Stimulated activated CD4-positive, alpha-beta T cell treated with anti-CD3 and anti-CD28 coated beads, TNF-alpha, amount 100 ng/mL, for 24 hours (primary cell): ENCODE results near the gene GNA14.
"Not testable (repeated sequence)": the region's sequence is repeated elsewhere in the genome, so short reads cannot be mapped to it uniquely, and the experiment has no call there.

ENCODE experiments used
- DNase-seq, 3 experiments: peaks; one replicate each; pipeline ENCODE4 v3.0.0-alpha.2; 2020; ENCODE audit warnings: low read depth in 3 of 3

The GNA14 gene

GRCh38 chr9:77403239-77403638 lies 244.9 kb downstream of the GNA14 start:
- DNase-seq: no peak

GRCh38 chr9:77402286-77402685 lies 245.8 kb downstream of the GNA14 start:
- DNase-seq: no peak

GRCh38 chr9:77399964-77400363 lies 248.2 kb downstream of the GNA14 start:
- no peak for DNase-seq

GRCh38 chr9:77398581-77398980 lies 249.5 kb downstream of the GNA14 start:
- DNase-seq: not testable (repeated sequence)

- no peak for DNase-seq
Measured at GRCh38 chr9:77392328-77392727, 255.8 kb downstream of the GNA14 start.

GRCh38 chr9:77391834-77392233 lies 256.3 kb downstream of the GNA14 start:
- no peak for DNase-seq

- DNase-seq: no peak
Measured at GRCh38 chr9:77386187-77386586, 261.9 kb downstream of the GNA14 start.

- no peak for DNase-seq
Measured at GRCh38 chr9:77384406-77384805, 263.7 kb downstream of the GNA14 start.

DNA sequence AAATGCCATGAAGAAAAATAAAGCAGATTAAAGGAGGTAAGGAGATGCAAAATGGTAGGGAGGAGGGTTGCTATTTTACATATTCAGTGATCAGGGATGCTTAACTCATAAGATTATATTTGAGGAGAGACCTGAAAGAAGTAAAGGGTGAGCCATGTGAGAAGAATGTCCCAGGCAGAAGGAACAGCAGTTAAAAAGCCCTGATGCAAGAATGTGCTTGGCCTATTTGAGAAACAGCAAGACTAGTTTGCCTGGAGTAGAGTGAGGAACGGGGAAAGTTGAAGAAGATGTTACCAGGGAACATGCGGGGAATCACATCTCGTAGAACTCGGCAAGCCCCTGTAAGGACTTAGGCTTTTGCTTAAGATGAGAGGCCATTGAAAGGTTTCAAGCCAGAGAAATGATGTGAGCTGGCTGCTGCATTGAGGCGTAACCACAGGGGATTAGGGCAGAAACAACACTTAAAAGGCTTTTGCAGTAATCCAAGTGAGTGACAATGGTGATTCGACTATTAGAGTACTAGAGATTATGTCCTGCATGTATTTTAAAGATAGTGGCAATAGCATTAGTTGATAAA lies 272.1 kb downstream of the GNA14 start:
- no peak for DNase-seq

DNA sequence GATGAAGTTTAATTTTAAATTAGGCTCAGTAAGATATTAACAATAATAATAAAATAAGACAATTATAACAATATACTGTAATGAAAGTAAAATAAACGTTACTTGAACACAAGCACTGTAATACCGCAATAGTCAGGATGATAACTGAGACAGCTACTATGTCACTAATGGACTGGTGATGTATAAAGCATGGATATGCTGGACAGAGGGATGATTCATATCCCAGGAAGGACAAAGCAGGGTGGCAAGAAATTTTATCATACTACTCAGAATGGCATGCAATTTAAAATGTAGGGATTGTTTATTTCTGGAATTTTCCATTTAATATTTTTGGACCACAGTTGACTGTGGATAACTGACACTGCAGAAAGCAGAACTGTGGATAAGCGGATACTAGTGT lies 273.9 kb downstream of the GNA14 start:
- no peak for DNase-seq
